Aorta (tissue), 5 donors: Measurements from ENCODE around the gene LEKR1. TPM values are rescaled to one million over a fixed set of nuclear protein-coding genes. Genes with fewer than 3 reads are reported as not detected.

Experiments
- ATAC-seq: fragments of 200-7000 bp; cut with Tn5 transposase; one replicate; pipeline ENCODE4 v1.9.1; 2022; ENCODE audit warnings: moderate library complexity; ENCODE audit not compliant: low FRiP score
- DNase-seq, 2 donors: peaks; one replicate each; pipeline ENCODE4 v3.0.0-alpha.2; 2020
- H3K27ac ChIP-seq, 2 donors: one replicate each; pipeline ENCODE4 v1.5.1; 2013; ENCODE audit warnings: low read length in 2 of 2, mild to moderate bottlenecking in 2 of 2, moderate library complexity in 2 of 2, control low read depth in 1 of 2, inconsistent platforms in 1 of 2, low read depth in 1 of 2
- H3K27me3 ChIP-seq, 2 donors: one replicate each; pipeline ENCODE4 v1.6.1; 2013; ENCODE audit warnings: control low read depth in 1 of 2, low read length in 1 of 2, mild to moderate bottlenecking in 1 of 2, moderate library complexity in 1 of 2; ENCODE audit not compliant: insufficient read depth in 2 of 2, control insufficient read depth in 1 of 2
- H3K36me3 ChIP-seq, 2 donors: one replicate each; pipeline ENCODE4 v1.6.1; 2013; ENCODE audit warnings: control low read depth in 1 of 2, low read length in 1 of 2, mild to moderate bottlenecking in 1 of 2; ENCODE audit not compliant: insufficient read depth in 2 of 2, control insufficient read depth in 1 of 2
- H3K4me1 ChIP-seq, 2 donors: one replicate each; pipeline ENCODE4 v1.6.1; 2013; ENCODE audit warnings: low read length in 2 of 2, control low read depth in 1 of 2, mild to moderate bottlenecking in 1 of 2, moderate library complexity in 1 of 2; ENCODE audit not compliant: insufficient read depth in 2 of 2, control insufficient read depth in 1 of 2
- H3K4me3 ChIP-seq, 2 donors: one replicate each; pipeline ENCODE4 v1.5.1; 2013; ENCODE audit warnings: low read length in 2 of 2, control low read depth in 1 of 2, mild to moderate bottlenecking in 1 of 2
- H3K9me3 ChIP-seq: one replicate; pipeline ENCODE4 v1.6.1; 2013; ENCODE audit warnings: mild to moderate bottlenecking, low read length; ENCODE audit not compliant: control insufficient read depth
- WGBS, 2 donors: extraction: QIAGEN DNeasy Blood & Tissue Kit; methylation state at CpG; one replicate each; pipeline ENCODE4 v1.1.7; 2013; 5-methylcytosine and 5-hydroxymethylcytosine counted together
- intact Hi-C, 2 donors: fragments of 100-400 bp; cut with DNase I; formaldehyde crosslinking; loops; one replicate each; pipeline versions ENCODE4 v1.14.2 to v1.15.0; 2022
- polyA plus RNA-seq, 2 donors: library from polyadenylated mRNA; stranded (reverse); fragments of 200-250 nt; gene quantifications; one replicate each; pipeline ENCODE4 v1.2.3, GENCODE V29; 2013
- total RNA-seq, 2 donors: library from RNA; stranded (reverse); fragmentation: NEBNext Ultra II Directional; extraction: Animal tissue kit (Norgen Biotek cat#: 25700); gene quantifications; one replicate each; pipeline ENCODE4 v1.2.1, GENCODE V29; 2021
- donor health status: healthy with polysubstance abuse.
- donor health status: Bipolar disorder and iron deficiency.
- donor health status: DM: no; HTN: no; CAD: no.
- donor health status: DM: no; HTN: no; CAD: no.
- donor health status: DM: yes; HTN: yes; CAD: no.

Gene LEKR1
- total and polyA plus RNA-seq, 4 donors, result 0.30 to 1.3 TPM; not detected in 2

GRCh38 chr3:157051055-157051454, 224.9 kb downstream of the LEKR1 start:
- H3K9me3 ChIP-seq, result no peaks in the 10 kb centered on the region
- H3K4me3 ChIP-seq, result no peak overlapping the region
- H3K27me3 ChIP-seq, result no peaks in the 10 kb centered on the region
- H3K4me1 ChIP-seq, result no peaks in the 10 kb centered on the region
- WGBS, 2 donors, result 84 to 90% methylated on average over 3 of the region's 3 CpGs
- no peak for ATAC-seq
- H3K27ac ChIP-seq, result no peak overlapping the region
- H3K36me3 ChIP-seq, result no peaks in the 10 kb centered on the region
- intact Hi-C loops, result no loop called here
- DNase-seq, result no peak

GRCh38 chr3:157051591-157051990, 225.4 kb downstream of the LEKR1 start:
- no peaks in the 10 kb centered on the region for H3K27me3 ChIP-seq
- intact Hi-C loops, result no loop called here
- no peak for ATAC-seq

GRCh38 chr3:157056035-157056434, 229.9 kb downstream of the LEKR1 start:
- Histone ChIP-seq H3K27me3 (no peaks in the 10 kb centered on the region), H3K4me3 (no peak overlapping the region), H3K27ac (no peak overlapping the region), H3K36me3 (no peaks in the 10 kb centered on the region), H3K4me1 (no peaks in the 10 kb centered on the region), H3K9me3 (no peaks in the 10 kb centered on the region)
- intact Hi-C loops, result no loop called here
- 87 to 96% methylated on average over 1 of the region's 1 CpG for WGBS, 2 donors
- ATAC-seq (no peak), DNase-seq (no peak)

More at GRCh38 chr3:157051591-157051990, 225.4 kb downstream of the LEKR1 start:
- DNase-seq, result no peak
- Histone ChIP-seq H3K27ac (no peak overlapping the region), H3K36me3 (no peaks in the 10 kb centered on the region), H3K4me1 (no peaks in the 10 kb centered on the region), H3K9me3 (no peaks in the 10 kb centered on the region), H3K4me3 (no peak overlapping the region)

- Histone ChIP-seq H3K4me3 (no peak overlapping the region), H3K4me1 (no peaks in the 10 kb centered on the region), H3K9me3 (no peaks in the 10 kb centered on the region), H3K36me3 (no peaks in the 10 kb centered on the region), H3K27me3 (no peaks in the 10 kb centered on the region), H3K27ac (no peak overlapping the region)
- intact Hi-C loops, result no loop called here
- WGBS, 2 donors, result 87 to 88% methylated on average over 2 of the region's 2 CpGs
- ATAC-seq, result no peak
- DNase-seq, result no peak
Observed at GRCh38 chr3:157058392-157059071, 232.4 kb downstream of the LEKR1 start.

- Histone ChIP-seq H3K9me3 (no peaks in the 10 kb centered on the region), H3K27ac (no peak overlapping the region), H3K27me3 (no peaks in the 10 kb centered on the region), H3K4me3 (no peak overlapping the region), H3K4me1 (no peaks in the 10 kb centered on the region), H3K36me3 (no peaks in the 10 kb centered on the region)
- intact Hi-C loops, result no loop called here
- ATAC-seq (no peak), DNase-seq (no peak)
- 91 to 96% methylated on average over 1 of the region's 1 CpG for WGBS, 2 donors
Observed at GRCh38 chr3:157059181-157059580, 233.0 kb downstream of the LEKR1 start.

DNA sequence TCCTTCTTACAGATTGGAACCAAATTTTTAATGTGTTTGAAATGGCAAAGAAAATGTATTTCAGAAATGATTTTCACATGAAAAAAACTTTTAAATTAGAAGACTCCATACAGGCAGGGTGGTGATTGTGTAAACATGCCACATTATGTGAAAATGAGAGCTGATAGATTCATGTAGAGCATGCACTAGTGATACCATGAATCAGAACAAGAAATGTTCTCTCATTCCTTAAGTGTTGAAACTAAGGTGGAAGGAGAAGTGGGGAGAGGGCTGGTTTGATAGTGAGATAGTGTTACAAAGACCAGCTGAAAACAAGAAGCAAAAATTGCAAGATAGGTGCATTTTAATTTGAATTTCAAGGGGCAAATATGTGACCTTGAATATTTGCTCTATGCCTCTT, 233.5 kb downstream of the LEKR1 start:
- H3K4me1 ChIP-seq, result no peaks in the 10 kb centered on the region
- no peaks in the 10 kb centered on the region for H3K27me3 ChIP-seq
- no peak overlapping the region for H3K4me3 ChIP-seq
- no peaks in the 10 kb centered on the region for H3K36me3 ChIP-seq
- intact Hi-C loops, result no loop called here
- DNase-seq (no peak), ATAC-seq (no peak)
- no peaks in the 10 kb centered on the region for H3K9me3 ChIP-seq
- no peak overlapping the region for H3K27ac ChIP-seq

DNA sequence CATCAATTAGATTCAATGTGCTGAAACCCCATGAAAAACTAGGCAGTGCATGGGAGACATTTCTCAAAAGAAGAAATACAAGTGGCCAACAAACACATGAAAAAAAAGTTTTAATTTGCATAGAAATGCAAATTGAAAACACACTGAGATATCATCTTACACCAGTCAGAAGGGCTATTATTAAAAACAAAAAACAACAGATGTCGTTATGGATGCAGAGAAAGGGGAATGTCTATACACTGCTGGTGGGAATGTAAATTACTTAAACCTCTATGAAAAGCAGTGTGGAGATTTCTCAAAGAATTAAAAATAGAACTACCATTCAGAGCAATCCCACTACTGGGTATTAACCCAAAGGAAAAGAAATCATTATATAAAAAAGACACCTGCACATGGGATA, 235.1 kb downstream of the LEKR1 start:
- intact Hi-C loops, result no loop called here
- 90 to 91% methylated on average over 1 of the region's 1 CpG for WGBS, 2 donors
- no peak for ATAC-seq
- H3K4me1 ChIP-seq, result no peaks in the 10 kb centered on the region
- no peaks in the 10 kb centered on the region for H3K27me3 ChIP-seq
- H3K9me3 ChIP-seq, result no peaks in the 10 kb centered on the region
- no peak for DNase-seq
- H3K4me3 ChIP-seq, result no peak overlapping the region
- no peak overlapping the region for H3K27ac ChIP-seq
- H3K36me3 ChIP-seq, result no peaks in the 10 kb centered on the region

DNA sequence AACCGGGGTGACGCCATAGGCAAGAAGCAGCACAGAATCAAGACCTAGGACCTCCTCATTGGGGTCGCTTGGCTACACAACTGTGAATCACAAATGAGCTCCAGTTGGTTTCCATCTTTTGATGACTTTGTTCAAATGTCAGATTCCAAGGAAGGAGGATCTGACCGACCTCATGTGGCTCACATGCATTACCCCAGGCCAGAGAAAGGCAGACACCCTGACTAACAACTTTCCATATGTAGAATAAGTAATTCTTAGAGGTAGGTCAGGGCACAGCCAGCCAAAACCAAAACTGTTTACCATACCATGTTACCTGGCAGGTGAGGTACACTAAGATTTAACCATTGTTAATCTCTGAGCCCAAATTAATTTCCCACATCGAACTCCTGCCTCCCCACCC, 237.3 kb downstream of the LEKR1 start:
- no peaks in the 10 kb centered on the region for H3K36me3 ChIP-seq
- DNase-seq (no peak), ATAC-seq (no peak)
- H3K4me3 ChIP-seq, result no peak overlapping the region
- 90 to 92% methylated on average over 5 of the region's 5 CpGs for WGBS, 2 donors
- H3K4me1 ChIP-seq, result no peaks in the 10 kb centered on the region
- H3K9me3 ChIP-seq, result no peaks in the 10 kb centered on the region
- intact Hi-C loops, result no loop called here
- no peak overlapping the region for H3K27ac ChIP-seq
- H3K27me3 ChIP-seq, result no peaks in the 10 kb centered on the region

- H3K36me3 ChIP-seq, result no peaks in the 10 kb centered on the region
- H3K9me3 ChIP-seq, result no peaks in the 10 kb centered on the region
- H3K4me3 ChIP-seq, result no peak overlapping the region
- H3K27ac ChIP-seq, result no peak overlapping the region
- 4 to 9% methylated on average over 2 of the region's 2 CpGs for WGBS, 2 donors
- DNase-seq, result no peak
- intact Hi-C loops, result no loop called here
- H3K27me3 ChIP-seq, result no peaks in the 10 kb centered on the region
- no peaks in the 10 kb centered on the region for H3K4me1 ChIP-seq
- ATAC-seq, result no peak
Observed at GRCh38 chr3:157063926-157064325, 237.8 kb downstream of the LEKR1 start.
